Gastroesophageal sphincter (tissue), 4 donors: Measurements from ENCODE around the gene PLEKHM1. TPM values are rescaled to one million over a fixed set of nuclear protein-coding genes. Genes with fewer than 3 reads are reported as not detected.

Experiments
- ATAC-seq: fragments of 150-250 bp; one replicate; pipeline ENCODE4 v1.9.1; 2016; ENCODE audit warnings: mild to moderate bottlenecking, moderate library complexity
- H3K27ac ChIP-seq, 4 donors: fragments of 200-600 bp; sonication (generic) in 3 of 4; 1 replicate in 3 of 4; 2 replicates in 1 of 4; pipeline ENCODE4 v1.5.1; 2016 to 2019
- H3K27me3 ChIP-seq: fragments of 200-600 bp; sonication (generic); one replicate; pipeline ENCODE4 v1.5.1; 2019
- H3K36me3 ChIP-seq, 2 donors: fragments of 200-600 bp; sonication (generic); one replicate each; pipeline ENCODE4 v1.5.1; 2019; ENCODE audit warnings: control low read depth in 1 of 2
- H3K4me1 ChIP-seq, 3 donors: fragments of 200-600 bp; sonication (generic); 1 replicate in 2 of 3; 2 replicates in 1 of 3; pipeline ENCODE4 v1.5.1; 2016 to 2019; ENCODE audit warnings: control low read depth in 2 of 3
- H3K4me3 ChIP-seq, 2 donors: fragments of 200-600 bp; sonication (generic); one replicate each; pipeline ENCODE4 v1.5.1; 2019; ENCODE audit warnings: mild to moderate bottlenecking in 1 of 2, moderate library complexity in 1 of 2
- H3K9me3 ChIP-seq, 3 donors: fragments of 200-600 bp; sonication (generic); one replicate each; pipeline ENCODE4 v1.5.1; 2017 to 2019; ENCODE audit warnings: control low read depth in 2 of 3
- CTCF ChIP-seq, 4 experiments: fragments of 200-600 bp in 2 of 4; fragments of 450-650 bp in 2 of 4; sonication (generic) in 1 of 4; IDR thresholded peaks; one replicate each; pipeline ENCODE4 v1.5.1; 2017 to 2019; ENCODE audit warnings: antibody characterized with exemption in 4 of 4, mild to moderate bottlenecking in 2 of 4, moderate library complexity in 2 of 4
- EP300 ChIP-seq: sonication (generic); formaldehyde crosslinking; IDR thresholded peaks from one replicate; pipeline ENCODE4 v1.6.1; 2017; ENCODE audit warnings: antibody characterized with exemption, mild to moderate bottlenecking
- POLR2A ChIP-seq, 2 donors: fragments of 450-650 bp; IDR thresholded peaks; one replicate each; pipeline ENCODE4 v1.6.1; 2017; ENCODE audit warnings: antibody characterized with exemption in 2 of 2, mild to moderate bottlenecking in 2 of 2, moderate library complexity in 1 of 2
- POLR2AphosphoS5 ChIP-seq: sonication (generic); formaldehyde crosslinking; IDR thresholded peaks from one replicate; pipeline ENCODE4 v1.6.1; 2017; ENCODE audit warnings: antibody characterized with exemption
- WGBS, 2 donors: methylation state at CpG; one replicate each; pipeline ENCODE4 v1.1.5; 2018; ENCODE audit warnings: low coverage in 1 of 2; 5-methylcytosine and 5-hydroxymethylcytosine counted together
- total RNA-seq, 4 donors: library from RNA; depleted of rRNA; stranded (reverse); fragments of >200 nt; gene quantifications; one replicate each; pipeline ENCODE4 v1.1.0, GENCODE V29; 2016

PLEKHM1 gene
- total RNA-seq, 4 donors from 2014 or later = 17.8 to 36.5 (median 29.2) TPM

- H3K36me3 ChIP-seq = no peaks in the 10 kb centered on the region
- H3K9me3 ChIP-seq = no peaks in the 10 kb centered on the region
- peaks cover 79% of the 10 kb centered on the region for H3K27me3 ChIP-seq
- peak; percentile 58 for ATAC-seq
- H3K27ac ChIP-seq = peak overlapping the region in 1 of 4 donors; percentile 21
- H3K4me1 ChIP-seq = peaks cover 0 to 56% (median 42%) of the 10 kb centered on the region in 3 donors
- TF ChIP-seq POLR2A (IDR thresholded peaks at IDR 0.05) = no peak
- peak in 3 of 4 experiments; percentile 95 to 98 (median 96) for TF ChIP-seq CTCF (IDR thresholded peaks at IDR 0.05)
- TF ChIP-seq EP300 = no peak
- no peak for TF ChIP-seq POLR2AphosphoS5
- peak overlapping the region in 1 of 2 donors; percentile 19 for H3K4me3 ChIP-seq
- WGBS, 2 donors = 6% methylated on average over 7 of the region's 26 CpGs; no CpG with 5 or more reads in 1 of the 2 donors
Measured at GRCh38 chr17:45428050-45428617, 62.4 kb downstream of the PLEKHM1 start.

GRCh38 chr17:45427181-45427835 is 63.2 kb downstream of the PLEKHM1 start:
- peaks cover 0 to 48% (median 34%) of the 10 kb centered on the region in 3 donors for H3K4me1 ChIP-seq
- TF ChIP-seq POLR2AphosphoS5 = no peak
- no peak for TF ChIP-seq CTCF (IDR thresholded peaks at IDR 0.05)
- TF ChIP-seq EP300 = no peak
- TF ChIP-seq POLR2A (IDR thresholded peaks at IDR 0.05) = no peak
- no peak for ATAC-seq
- no peaks in the 10 kb centered on the region for H3K36me3 ChIP-seq
- no peaks in the 10 kb centered on the region for H3K9me3 ChIP-seq
- peaks cover 71% of the 10 kb centered on the region for H3K27me3 ChIP-seq
- no peak overlapping the region for H3K4me3 ChIP-seq
- H3K27ac ChIP-seq = no peak overlapping the region
- 80 to 87% methylated on average over 1 to 3 of the region's 11 CpGs for WGBS, 2 donors

GRCh38 chr17:45426561-45426960 is 64.0 kb downstream of the PLEKHM1 start:
- peaks cover 0 to 41% (median 29%) of the 10 kb centered on the region in 3 donors for H3K4me1 ChIP-seq
- no peak overlapping the region for H3K27ac ChIP-seq
- H3K27me3 ChIP-seq = peaks cover 64% of the 10 kb centered on the region
- 71 to 76% methylated on average over 6 to 7 of the region's 7 CpGs for WGBS, 2 donors
- TF ChIP-seq EP300 = no peak
- TF ChIP-seq POLR2A (IDR thresholded peaks at IDR 0.05) = no peak
- no peak for TF ChIP-seq CTCF (IDR thresholded peaks at IDR 0.05)
- TF ChIP-seq POLR2AphosphoS5 = no peak
- ATAC-seq = no peak
- no peaks in the 10 kb centered on the region for H3K9me3 ChIP-seq
- no peaks in the 10 kb centered on the region for H3K36me3 ChIP-seq
- H3K4me3 ChIP-seq = no peak overlapping the region

GRCh38 chr17:45425984-45426413 is 64.5 kb downstream of the PLEKHM1 start:
- H3K9me3 ChIP-seq = no peaks in the 10 kb centered on the region
- WGBS, 2 donors = 61 to 67% methylated on average over 1 to 4 of the region's 6 CpGs
- peaks cover 58% of the 10 kb centered on the region for H3K27me3 ChIP-seq
- no peak overlapping the region for H3K27ac ChIP-seq
- TF ChIP-seq POLR2AphosphoS5 = no peak
- no peaks in the 10 kb centered on the region for H3K36me3 ChIP-seq
- no peak for ATAC-seq
- H3K4me1 ChIP-seq = peaks cover 0 to 35% (median 23%) of the 10 kb centered on the region in 3 donors
- no peak overlapping the region for H3K4me3 ChIP-seq

GRCh38 chr17:45425125-45425983 is 65.2 kb downstream of the PLEKHM1 start:
- H3K4me1 ChIP-seq = peaks cover 0 to 28% (median 17%) of the 10 kb centered on the region in 3 donors
- ATAC-seq = no peak
- H3K9me3 ChIP-seq = no peaks in the 10 kb centered on the region
- WGBS, 2 donors = 90% methylated on average over 2 of the region's 18 CpGs; no CpG with 5 or more reads in 1 of the 2 donors
- TF ChIP-seq POLR2A (IDR thresholded peaks at IDR 0.05) = no peak
- no peak for TF ChIP-seq POLR2AphosphoS5
- TF ChIP-seq CTCF (IDR thresholded peaks at IDR 0.05) = no peak
- no peak for TF ChIP-seq EP300
- H3K36me3 ChIP-seq = no peaks in the 10 kb centered on the region
- peaks cover 52% of the 10 kb centered on the region for H3K27me3 ChIP-seq
- H3K27ac ChIP-seq = no peak overlapping the region
- no peak overlapping the region for H3K4me3 ChIP-seq
